ENCODE data around the gene MTHFD1L.
"Not testable (repeated sequence)": the region's sequence is repeated elsewhere in the genome, so short reads cannot be mapped to it uniquely, and the experiment has no call there.

The MTHFD1L gene

DNA sequence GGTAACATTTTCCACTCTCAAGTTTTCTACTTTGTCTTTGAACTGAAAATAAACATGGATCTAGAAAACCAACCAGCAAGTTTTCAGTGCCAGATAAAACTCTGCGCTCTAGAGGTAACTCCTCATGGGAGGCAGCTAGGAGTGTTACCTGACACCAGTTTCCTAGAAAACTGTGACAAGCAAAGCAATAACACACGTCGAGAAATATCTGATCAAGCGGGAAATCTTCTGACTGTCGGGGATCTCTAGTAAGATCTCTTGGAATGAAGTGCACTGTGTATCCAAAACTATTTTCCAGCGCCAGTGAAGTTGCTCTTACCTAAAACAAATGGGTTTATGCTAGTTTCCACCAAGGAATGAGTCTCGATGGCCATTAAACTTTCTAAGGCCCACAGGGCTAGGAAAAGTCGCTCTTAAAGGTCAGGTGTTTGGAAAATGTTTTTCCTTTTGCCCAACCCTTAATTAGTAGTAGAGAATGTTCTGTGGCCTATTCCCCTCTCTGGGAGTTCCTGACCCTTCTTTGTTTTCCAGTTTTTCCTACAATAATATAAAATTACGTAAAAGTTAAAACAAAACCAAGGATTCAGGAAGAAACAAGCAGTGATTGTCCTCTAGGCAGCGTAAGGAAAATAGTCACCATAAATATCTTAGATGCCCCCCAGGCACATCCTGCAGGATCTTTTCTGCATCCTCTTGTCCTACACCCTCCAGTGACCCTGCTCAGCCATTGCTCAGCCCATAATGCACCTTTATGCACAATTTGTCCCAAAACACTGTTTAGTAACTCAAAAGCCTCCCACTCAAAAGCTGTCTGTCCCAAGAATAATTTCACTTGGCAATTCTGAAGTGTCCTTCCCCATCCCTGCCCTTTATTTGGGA lies 236.6 kb downstream of the MTHFD1L start:
- no peak for DNase-seq

DNA sequence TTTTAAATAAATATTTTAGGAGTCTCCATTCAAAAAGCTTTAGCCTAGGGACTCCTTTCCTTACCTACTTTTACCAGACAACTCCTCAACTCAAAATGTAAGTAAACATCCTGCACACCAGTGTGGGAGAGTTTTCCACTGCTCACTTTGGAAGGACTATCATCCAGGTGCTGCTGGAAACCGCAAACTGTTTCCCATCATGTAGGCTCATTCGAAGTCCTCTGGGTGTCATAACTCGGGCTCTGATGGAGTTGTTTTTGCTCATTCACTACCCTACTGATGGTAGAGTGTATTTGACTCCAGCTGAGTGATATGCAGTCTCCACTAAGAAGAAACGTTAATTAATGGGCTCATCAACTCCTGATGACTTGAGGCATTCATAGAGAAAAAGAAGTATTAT lies 237.8 kb downstream of the MTHFD1L start:
- no peak for DNase-seq

DNA sequence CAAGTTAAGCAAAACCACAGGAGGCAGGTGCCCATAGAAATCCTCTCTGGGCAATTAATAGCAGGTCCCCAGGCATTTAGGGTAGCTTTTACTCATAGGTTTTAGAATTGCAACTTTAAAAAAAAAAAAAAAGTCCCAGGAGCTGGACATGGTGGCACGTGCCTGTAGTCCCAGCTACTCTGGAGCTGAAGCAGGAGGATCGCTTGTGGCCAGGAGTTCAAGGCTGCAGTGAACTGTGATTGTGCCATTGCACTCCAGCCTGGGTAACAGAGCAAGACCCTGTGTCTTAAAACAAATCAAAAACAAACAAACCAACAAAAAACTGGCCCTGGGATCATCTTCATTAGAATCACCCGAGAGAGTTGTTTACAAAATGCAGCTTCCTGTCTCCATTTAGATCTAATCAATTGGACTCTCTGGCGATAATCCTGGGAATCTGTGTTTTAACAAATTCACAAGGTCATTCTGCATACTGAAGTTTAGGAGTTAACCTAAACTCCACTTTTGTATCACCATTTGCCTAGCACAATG lies 242.5 kb downstream of the MTHFD1L start:
- no peak for DNase-seq

DNA sequence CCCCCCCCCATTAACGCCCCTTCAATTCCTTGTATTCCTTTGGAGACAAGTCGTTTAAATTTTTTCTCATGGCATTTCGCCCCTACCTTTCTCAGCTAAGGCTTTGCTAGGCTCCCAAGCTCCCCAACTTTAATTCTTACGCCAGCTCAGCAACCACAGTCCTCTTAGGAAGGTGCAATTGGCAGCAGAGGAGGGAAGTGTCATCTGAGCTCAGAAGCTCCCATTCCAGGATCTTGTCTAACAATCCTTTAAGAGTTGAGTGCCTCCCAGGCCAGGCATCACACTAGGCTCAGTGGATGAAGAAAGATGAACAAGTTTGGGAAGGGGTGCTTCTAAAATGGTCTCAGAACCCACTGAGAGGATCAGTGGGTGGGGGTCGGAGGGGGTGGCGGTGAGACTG lies 243.0 kb downstream of the MTHFD1L start:
- no peak for DNase-seq

DNA sequence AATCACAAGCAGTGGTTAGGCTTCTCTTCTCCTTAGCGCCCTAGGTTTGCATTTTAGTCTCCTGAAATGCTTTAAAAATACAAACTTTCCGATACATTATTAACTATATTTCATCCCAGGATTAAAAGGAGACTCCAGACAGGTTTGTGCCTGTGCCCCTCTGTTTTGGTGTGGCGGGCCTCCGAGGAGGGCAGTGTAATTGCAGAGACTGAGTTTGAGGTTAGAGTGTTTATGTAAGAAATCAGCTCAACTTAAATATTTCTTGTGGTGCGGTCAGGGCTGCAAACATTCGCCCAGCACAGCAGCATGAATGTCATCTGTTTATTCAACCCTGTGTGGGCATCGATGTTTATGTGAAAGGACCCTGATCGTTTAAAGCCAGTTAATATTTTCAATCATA lies 243.9 kb downstream of the MTHFD1L start:
- no peak for DNase-seq

DNA sequence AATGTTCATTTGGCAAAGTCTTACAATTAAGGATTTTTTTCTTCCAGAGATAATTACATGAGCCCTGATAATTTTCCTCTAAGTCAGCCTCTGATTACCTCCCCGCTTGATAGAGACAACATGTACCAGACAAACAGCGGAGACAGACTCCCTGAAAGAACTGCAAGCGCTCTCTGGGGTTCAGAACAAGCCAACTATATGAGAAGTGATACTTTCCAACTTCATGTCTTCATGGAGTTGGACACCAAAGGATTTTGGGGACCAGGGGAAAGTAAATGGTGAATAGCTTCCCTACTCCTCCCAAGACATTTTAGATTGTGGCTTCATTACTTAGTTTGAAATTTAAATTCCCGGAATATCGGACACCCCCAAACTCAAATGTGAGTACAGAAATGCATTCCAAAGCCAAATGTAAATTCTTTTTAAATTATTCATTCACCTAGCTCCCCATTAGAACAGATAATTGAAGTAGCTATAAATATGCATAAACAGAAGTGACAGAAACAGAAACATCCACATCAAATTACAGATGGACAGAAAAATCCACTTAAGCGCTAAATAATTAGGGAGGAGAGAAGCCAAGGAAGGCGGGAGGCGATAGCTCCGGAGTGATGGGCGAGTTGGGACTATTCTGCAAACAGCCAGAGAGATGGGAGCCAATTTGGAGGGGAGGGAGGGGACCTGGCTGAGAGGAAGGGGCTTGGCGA lies 244.5 kb downstream of the MTHFD1L start:
- no peak for DNase-seq

DNA sequence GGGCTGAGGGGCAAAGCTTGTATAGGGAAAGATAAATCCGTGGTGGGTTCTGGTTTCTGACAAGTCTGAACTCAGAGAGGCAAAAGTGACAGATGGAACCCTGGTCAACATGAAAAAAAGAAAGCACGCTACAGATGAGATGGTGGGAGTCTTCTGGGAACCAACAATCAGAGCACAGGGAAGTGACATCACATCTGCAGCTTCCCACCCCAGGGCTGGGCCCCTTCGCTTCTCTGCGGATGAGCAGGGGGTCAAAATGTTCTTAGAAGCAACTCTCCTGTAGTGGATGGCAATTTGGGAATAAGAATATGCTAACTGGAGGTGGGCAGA lies 245.0 kb downstream of the MTHFD1L start:
- DNase-seq: no peak

DNA sequence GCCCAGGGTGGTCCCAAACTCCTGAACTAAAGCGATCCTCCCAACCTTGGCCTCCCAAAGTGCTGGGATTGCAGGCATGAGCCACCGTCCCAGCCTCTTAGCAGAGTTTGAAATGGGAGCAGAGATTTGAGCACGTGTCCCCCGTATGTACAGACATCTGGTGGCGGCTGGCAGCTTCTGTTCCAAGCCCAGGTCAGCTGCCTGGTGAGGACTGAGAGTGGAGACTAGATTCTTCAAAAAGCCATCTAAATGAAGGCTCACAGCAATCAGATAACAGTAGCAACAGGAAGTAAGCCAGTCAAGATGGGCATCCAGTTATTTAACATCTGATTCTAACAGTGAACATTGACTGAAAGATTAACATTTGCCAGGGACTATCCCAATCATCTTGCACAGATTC lies 246.2 kb downstream of the MTHFD1L start:
- peak; percentile 14 for DNase-seq

DNA sequence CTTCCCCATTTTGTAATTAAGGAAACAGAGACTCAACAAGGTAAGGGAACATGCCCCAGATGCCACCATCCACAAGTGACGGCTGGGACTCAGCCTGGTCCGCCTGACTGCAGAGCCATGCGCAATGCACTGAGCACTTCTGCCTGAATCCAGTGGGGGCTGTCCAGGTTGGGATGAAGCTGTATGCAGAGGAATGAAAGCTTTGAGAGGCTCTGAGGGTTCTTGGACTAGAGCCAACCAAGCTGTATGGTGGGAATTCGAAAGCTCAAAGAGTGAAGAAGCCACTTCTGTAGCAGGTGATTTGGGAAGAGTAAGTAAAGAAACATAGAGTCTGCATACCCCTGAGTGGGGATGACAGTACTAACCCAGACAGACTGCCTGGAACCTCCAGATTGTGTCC lies 246.6 kb downstream of the MTHFD1L start:
- peak; percentile 21 for DNase-seq

DNA sequence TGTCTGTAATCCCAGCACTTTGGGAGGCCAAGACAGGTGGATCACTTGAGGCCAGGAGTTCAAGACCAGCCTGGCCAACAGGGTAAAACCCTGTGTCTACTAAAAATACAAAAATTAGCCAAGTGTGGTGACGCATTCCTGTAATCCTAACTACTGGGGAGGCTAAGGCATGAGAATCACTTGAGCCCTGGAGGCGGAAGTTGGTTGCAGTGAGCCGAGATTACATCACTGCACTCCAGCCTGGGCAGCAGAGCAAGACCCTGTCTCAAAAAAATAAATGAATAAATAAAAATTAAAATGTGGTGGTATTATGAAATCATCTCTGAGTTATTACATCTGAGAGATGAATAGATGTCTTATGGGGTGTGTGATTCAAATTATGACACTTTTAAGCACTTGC lies 247.4 kb downstream of the MTHFD1L start:
- DNase-seq: not testable (repeated sequence)

DNA sequence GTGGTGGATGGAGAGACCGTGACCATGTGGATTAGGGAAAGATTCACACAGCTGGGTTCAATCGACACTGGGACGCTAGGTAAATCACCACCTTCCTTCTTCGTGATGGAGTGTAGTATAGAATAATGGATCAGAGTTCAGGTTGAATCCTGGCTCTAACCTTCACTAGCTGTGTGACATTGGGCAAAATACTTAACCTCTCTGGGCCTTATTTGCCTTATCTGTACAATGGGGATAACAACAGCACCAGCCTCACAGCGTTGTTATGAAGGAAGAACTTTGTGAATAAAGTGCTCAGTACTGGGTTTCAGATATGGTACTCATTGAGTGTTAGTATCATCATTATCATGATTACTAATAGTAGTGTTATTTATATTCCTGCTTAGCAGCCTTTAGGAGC lies 248.1 kb downstream of the MTHFD1L start:
- no peak for DNase-seq

DNA sequence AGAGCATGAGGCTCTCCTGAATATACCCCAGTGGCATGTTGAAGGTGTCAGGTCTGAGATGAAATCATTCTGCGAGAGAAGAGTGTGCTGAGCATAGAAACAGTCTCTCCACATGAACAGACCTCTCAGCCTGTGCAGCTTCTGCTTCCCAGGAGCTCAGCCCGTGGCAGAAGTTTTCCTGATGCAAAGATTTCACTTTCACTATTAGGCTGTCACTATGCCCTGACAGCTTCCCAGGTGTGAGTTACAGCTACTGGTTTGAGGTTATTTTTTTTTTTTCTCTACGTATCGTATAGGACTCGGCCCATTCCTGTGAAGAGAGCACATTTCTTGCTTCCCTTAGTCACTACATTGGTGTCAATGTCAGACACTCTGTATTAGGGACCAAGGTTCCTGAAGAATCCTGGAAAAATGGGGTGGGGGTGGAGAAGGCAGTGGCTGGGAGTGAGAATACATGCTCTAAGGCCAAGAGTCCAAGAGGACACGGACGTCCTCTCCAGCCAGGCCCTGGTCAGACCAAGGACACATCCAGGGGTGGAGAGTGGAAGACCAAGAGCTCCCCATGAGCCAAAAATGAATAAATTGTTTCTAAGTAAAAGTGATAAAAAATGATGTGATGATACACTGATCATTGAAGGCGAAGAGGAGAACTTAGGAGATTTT lies 253.1 kb downstream of the MTHFD1L start:
- DNase-seq: no peak

DNA sequence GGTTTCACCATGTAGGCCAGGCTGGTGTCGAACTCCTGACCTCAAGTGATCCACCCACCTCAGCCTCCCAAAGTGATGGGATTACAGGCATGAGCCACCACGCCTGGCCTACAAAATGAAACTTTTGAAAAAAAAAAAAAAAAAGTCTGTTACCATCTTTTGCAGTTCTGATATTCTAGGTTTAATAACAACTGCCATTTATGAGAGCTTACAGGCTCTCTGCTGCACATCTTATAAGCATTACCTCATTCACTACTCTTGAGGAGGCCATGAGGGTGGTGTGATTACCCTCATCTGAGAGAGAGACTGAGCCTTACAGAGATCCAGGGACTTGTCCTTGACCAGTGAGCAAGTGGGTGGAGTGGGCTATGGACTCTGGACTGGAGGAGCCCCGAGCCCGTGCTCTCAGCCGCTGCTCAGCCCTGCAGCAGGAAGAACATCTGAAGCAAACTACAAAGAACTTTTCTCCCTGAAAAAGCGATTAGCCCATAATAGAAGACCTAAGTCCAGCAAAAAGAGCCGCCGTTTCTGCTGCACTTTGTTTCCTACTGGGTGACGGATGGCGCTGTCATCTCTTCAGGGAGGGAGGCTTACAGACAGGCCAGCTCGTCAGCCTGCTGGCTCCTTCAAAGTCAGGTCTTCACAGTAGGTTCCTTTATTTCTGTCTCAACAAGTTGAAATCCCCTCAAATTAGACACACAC lies 254.5 kb downstream of the MTHFD1L start:
- no peak for DNase-seq

DNA sequence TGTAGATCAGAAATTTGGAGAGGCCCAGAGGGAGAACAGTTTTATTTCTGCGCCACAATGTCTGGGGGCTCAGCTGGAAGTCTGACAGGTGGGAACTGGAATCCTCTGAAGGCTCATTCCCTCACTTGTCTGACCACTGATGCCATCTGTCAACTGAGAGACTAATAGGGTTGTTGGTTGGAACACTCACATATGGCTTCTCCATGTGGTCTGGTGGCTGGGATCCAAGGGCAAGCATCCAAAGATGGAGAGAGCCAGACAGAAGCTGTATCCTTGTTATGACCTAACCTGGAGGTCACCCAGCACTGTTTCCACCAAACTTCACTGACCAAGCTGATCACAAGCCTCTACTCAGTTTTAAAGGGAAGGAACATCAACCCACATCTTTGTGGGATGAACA lies 256.4 kb downstream of the MTHFD1L start:
- no peak for DNase-seq

DNA sequence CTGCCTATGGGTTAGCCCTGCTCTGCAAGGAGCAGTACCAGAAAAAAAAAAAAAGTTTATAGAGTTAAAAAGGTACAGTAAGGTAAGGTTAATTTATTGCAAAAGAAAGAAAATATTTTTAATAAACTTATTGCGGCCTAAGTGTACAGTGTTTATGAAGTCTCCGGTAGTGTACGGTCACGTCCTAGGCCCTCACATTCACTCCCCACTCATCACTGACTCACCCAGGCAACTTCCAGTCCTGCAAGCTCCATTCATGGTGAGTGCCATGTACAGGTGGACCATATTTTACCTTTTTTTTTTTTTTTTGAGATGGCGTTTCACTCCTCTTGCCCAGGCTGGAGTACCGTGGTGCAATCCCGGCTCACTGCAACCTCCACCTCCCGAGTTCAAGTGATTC lies 258.1 kb downstream of the MTHFD1L start:
- not testable (repeated sequence) for DNase-seq

DNA sequence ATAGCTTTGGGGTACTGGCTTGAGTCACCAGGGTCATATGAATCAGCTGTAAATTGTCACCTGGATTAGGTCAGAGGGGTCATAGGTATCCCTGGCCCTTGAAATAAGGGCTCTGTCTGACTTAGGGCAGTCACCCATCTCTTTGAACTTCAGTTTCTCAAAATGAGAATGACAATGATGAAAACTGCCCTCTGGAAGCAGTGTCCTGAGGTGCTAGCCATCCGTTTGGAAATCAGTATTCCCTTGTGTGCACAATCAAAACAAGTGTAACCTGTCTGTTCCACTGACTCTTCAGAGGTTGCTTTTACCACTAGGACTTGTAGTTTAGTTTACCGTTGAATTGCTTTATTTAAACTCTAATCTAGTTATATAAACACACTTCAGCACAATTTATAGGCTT lies 259.7 kb downstream of the MTHFD1L start:
- not testable (repeated sequence) for DNase-seq

DNA sequence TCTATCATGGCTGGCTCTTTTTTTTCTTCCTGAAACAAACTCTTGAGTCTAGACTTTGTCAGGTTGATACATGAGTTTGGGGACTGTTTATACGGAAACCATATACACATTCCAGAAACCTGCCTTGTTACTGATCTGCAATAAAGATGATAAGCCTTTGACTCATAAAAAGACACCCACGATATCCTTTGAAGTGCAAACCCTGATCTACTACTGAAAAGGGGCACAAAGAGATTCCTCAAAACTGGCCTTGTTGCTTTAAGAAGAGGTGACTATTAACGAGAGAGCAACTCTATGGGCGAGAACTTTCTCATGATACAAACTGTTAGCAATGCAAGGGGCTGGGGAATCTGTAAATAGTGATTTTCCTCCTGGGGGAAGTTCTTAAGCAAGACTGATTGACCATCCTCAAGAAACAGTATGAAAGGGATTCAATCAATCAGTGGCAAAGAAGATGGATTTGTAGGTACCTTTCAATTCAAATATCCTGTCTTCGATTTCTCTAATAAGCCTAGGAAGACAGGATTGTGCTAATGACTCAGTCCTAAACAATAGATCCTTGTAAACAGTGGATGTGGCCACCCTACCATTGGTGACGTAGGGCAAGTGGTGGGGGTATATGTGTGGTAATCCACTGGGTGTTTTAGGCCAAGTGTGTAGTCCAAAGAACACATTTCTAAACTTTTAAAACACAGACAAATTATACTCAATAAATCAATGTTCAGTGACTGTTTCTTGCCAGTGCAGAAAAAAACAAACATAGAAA lies 260.3 kb downstream of the MTHFD1L start:
- not testable (repeated sequence) for DNase-seq

DNA sequence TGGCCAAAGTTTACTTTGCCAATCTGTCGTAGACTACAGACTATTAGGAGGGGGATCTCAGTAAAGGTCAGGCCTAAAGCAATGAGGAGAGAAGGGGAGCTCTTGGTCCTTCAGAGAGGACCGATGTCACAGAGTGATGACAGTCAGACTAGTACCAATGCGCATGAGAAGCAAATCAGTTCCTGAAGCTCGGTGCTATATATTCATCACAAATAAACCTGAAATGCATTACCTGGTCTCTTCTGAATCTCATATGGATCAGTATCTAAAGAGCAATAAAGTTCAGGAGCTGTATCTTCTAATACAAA lies 260.9 kb downstream of the MTHFD1L start:
- DNase-seq: not testable (repeated sequence)

DNA sequence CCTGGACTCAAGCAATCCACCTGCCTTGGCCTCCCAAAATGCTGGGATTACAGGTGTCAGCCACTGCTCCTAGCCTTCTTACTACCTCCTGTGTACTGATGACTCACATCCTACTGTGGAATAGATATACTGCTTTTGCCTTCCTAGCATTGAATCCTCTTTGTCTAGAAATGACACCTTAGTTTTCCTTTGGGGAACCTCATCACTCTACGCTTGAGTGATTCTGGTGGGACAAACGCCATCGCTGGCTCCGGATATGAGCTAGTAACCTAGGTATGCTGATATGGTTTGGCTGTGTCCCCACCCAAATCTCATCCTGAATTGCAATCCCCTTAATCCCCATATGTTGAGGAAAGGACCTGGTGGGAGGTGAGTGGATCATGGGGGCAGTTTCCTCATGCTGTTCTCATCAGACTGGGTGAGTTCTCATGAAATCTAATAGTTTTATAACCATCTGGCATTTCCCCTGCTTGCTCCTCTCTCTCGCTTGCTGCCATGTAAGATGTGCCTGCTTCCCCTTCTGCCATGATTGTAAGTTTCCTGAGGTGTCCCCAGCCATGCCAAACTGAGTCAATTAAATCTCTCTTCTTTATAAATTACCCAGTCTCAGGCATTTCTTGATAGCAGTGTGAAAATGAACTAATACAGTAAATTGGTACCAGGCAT lies 261.8 kb downstream of the MTHFD1L start:
- not testable (repeated sequence) for DNase-seq

DNA sequence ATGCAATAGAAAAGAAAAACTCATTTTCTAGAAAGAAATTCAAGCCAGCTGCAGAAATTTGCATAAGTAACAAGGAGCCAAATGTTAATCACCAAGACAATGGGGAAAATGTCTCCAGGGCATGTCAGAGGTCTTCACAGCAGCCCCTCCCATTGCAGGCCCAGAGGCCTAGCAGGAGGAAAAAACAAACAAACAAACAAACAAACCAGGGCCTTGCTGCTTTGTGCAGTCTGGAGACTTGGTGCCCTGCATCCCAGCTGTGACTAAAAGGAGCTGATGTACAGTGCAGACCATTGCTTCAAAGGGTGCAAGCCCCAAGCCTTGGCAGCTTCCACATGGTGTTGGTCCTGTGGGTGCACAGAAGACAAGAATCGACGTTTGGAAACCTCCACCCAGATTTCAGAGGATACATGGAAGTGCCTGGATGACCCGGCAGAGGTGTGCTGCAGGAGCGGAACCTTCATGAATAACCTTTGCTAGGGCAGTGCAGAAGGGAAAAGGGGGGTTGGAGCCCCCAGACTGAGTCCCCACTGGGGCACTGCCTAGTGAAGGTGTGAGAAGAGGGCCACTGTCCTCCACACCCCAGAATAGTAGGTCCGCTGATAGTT lies 263.4 kb downstream of the MTHFD1L start:
- DNase-seq: no peak

DNA sequence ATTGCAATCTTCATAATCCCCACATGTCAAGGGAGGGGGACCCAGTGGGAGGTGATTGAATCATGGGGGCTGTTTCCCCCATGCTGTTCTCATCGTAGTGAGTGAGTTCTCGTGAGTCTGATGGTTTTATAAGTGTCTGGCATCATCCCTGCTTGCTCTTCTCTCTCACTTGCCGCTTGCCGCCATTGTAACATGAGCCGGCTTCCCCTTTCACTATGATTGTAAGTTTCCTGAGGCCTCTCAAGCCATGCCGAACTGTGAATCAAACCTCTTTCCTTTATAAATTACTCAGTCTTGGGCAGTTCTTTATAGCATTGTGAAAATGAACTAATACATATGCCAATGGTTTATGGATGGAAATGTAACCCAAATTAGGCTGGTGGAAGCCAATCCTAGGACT lies 264.8 kb downstream of the MTHFD1L start:
- DNase-seq: no peak

Measured in DMS79 treated with DMSO at 0.1 percent for 48 hours (cell line).